ENCODE measurements around the gene CCDC197. TPM values are rescaled to one million over a fixed set of nuclear protein-coding genes. Genes with fewer than 3 reads are reported as not detected.

Gene CCDC197
- total and polyA plus RNA-seq, 9 of the 15 experiments (the other 6 are each of a cell fraction or from before 2014, with no cell fraction given) = not detected

- BruUV-seq (replicated peaks) = no TSS peak
Measured at GRCh38 chr14:94054401-94054800, 57.3 kb downstream of the CCDC197 start.

More at GRCh38 chr14:94054401-94054800, 57.3 kb downstream of the CCDC197 start:
- Histone ChIP-seq H3K36me3 (ENCODE audit: control insufficient read depth, insufficient read depth, low read length) (peaks cover 95% of the 10 kb centered on the region), H3K9me1 (ENCODE audit: control insufficient read depth, insufficient read depth, low read length) (no peaks in the 10 kb centered on the region), H3K9ac (ENCODE audit: insufficient read depth in 1 of 2, low read depth in 2 of 2, low read length in 2 of 2) (no peak overlapping the region), H3K4me3 (no peak overlapping the region), H3K27me3 (ENCODE audit: control insufficient read depth in 2 of 2, insufficient read depth in 2 of 2, low read length in 2 of 2) (no peaks in the 10 kb centered on the region), H3K4me2 (ENCODE audit: insufficient read depth, low read length) (no peak overlapping the region), H3K4me1 (replicated peaks in 1 of 2; ENCODE audit: control insufficient read depth in 2 of 2, insufficient read depth in 2 of 2, low read length in 2 of 2) (no peaks in the 10 kb centered on the region), H3K79me2 (ENCODE audit: control insufficient read depth, insufficient read depth, low read length) (no peaks in the 10 kb centered on the region), H3K27ac (ENCODE audit: extremely low read depth, low read depth, low read length) (no peak overlapping the region), H2AFZ (ENCODE audit: low read depth, low read length) (no peak overlapping the region), H4K20me1 (replicated peaks; ENCODE audit: control insufficient read depth, insufficient read depth, low read length) (no peaks in the 10 kb centered on the region), H3K9me3 (replicated peaks; ENCODE audit: control insufficient read depth, insufficient read depth, low read depth, low read length) (no peaks in the 10 kb centered on the region)
- DNase-seq (ENCODE audit: extremely low read depth in 1 of 4, low spot score in 3 of 4) = no peak
- 100% methylated on average over 1 of the region's 1 CpG for WGBS (ENCODE audit: insufficient coverage, low coverage, missing lambda C conversion rate)
- in situ Hi-C loops (cut with MboI) (no loop called here), intact Hi-C loops (cut with micrococcal nuclease) (no loop called here)
- no peak for FAIRE-seq
- TF ChIP-seq YBX1 (IDR thresholded peaks at IDR 0.05) (no peak), KAT7 (CRISPR knock-in tag; IDR thresholded peaks at IDR 0.05; ENCODE audit: borderline replicate concordance) (no peak), CEBPB (tag; IDR thresholded peaks at IDR 0.05) (no peak), ZNF584 (CRISPR knock-in tag; IDR thresholded peaks at IDR 0.05; ENCODE audit: low read depth) (no peak), MAFK (IDR thresholded peaks at IDR 0.05; ENCODE audit: low read length) (no peak), SAFB2 (IDR thresholded peaks at IDR 0.05; ENCODE audit: borderline replicate concordance, low read depth, low read length, severe bottlenecking) (no peak), ZNF512 (tag; IDR thresholded peaks at IDR 0.05) (no peak), ZNF445 (CRISPR knock-in tag; IDR thresholded peaks at IDR 0.05; ENCODE audit: low read depth) (no peak)
- ATAC-seq = no peak
- POLR2A ChIA-PET = interaction anchor here (0.6 to 1.3 kb wide), 2 partner anchors 10 to 1231 kb away, joined by 3 to 5 read pairs; no protein-coding TSS in a partner anchor
- CTCF ChIA-PET (ENCODE audit: low intra/inter-chr PET ratio) = no interaction called here
